H1 (cell line): ENCODE results near the gene RNF111.
"Not testable (repeated sequence)": the region's sequence is repeated elsewhere in the genome, so short reads cannot be mapped to it uniquely, and the experiment has no call there.

Experiments used
- BACH1 ChIP-seq: IDR thresholded peaks from 2 replicates; pipeline ENCODE4 v1.6.1; 2012; ENCODE audit warnings: low read length, improper control_type of control experiment
- CTCF ChIP-seq, 3 experiments: IDR thresholded peaks; 1 replicate in 2 of 3; 2 replicates in 1 of 3; pipeline versions ENCODE4 v1.5.1 to v1.6.1; 2011; ENCODE audit warnings: low read length in 3 of 3, mild to moderate bottlenecking in 3 of 3, inconsistent platforms in 2 of 3, low read depth in 1 of 3, moderate library complexity in 1 of 3; ENCODE audit not compliant: insufficient read depth in 1 of 3; ENCODE audit errors: control extremely low read depth in 1 of 3
- EGR1 ChIP-seq: IDR thresholded peaks from 2 replicates; pipeline ENCODE4 v1.6.1; 2011; ENCODE audit warnings: low read depth, low read length, borderline replicate concordance
- EZH2 ChIP-seq: fragments of 200-600 bp; sonication (generic); IDR thresholded peaks from 2 replicates; pipeline ENCODE4 v1.7.1; 2012; ENCODE audit warnings: low read depth, mild to moderate bottlenecking, moderate library complexity, low read length, inconsistent platforms; ENCODE audit not compliant: severe bottlenecking
- POLR2A ChIP-seq, 2 experiments: IDR thresholded peaks; 1 replicate in 1 of 2; 2 replicates in 1 of 2; pipeline ENCODE4 v1.6.1; 2011; ENCODE audit warnings: low read depth in 2 of 2, low read length in 2 of 2, mild to moderate bottlenecking in 2 of 2; ENCODE audit errors: control extremely low read depth in 1 of 2
- SP1 ChIP-seq: IDR thresholded peaks from 2 replicates; pipeline ENCODE4 v1.6.1; 2011; ENCODE audit warnings: low read depth, low read length

GRCh38 chr15:59144594-59144993, 157.1 kb downstream of the RNF111 start:
- peak; percentile 28 to 45 (median 34); a peak in 3 of 4 replicates for TF ChIP-seq CTCF (IDR thresholded peaks at IDR 0.05; ENCODE audit: control extremely low read depth in 1 of 3, insufficient read depth in 1 of 3, low read depth in 1 of 3, low read length in 3 of 3)
- TF ChIP-seq SP1; EZH2; BACH1; EGR1; POLR2A (IDR thresholded peaks at IDR 0.05; ENCODE audit: control extremely low read depth in 1 of 2, low read depth in 2 of 2, low read length in 2 of 2): not testable (repeated sequence)
